Ishikawa (cell line): ENCODE measurements around the gene TMPRSS6.

Source experiments
- CREB1 ChIP-seq: IDR thresholded peaks from 2 replicates; pipeline ENCODE4 v1.6.1; 2012; ENCODE audit warnings: low read depth
- EGR1 ChIP-seq: IDR thresholded peaks from 2 replicates; pipeline ENCODE4 v1.6.1; 2012
- EP300 ChIP-seq: IDR thresholded peaks from 2 replicates; pipeline ENCODE4 v1.6.1; 2012; ENCODE audit warnings: borderline replicate concordance
- FOXM1 ChIP-seq: IDR thresholded peaks from 2 replicates; pipeline ENCODE4 v1.6.1; 2012; ENCODE audit warnings: low read depth, borderline replicate concordance
- NFIC ChIP-seq: IDR thresholded peaks from 2 replicates; pipeline ENCODE4 v1.6.1; 2012
- RAD21 ChIP-seq: IDR thresholded peaks from 2 replicates; pipeline ENCODE4 v1.6.1; 2012; ENCODE audit warnings: low read depth
- YY1 ChIP-seq: IDR thresholded peaks from 2 replicates; pipeline ENCODE4 v1.6.1; 2012; ENCODE audit warnings: low read depth
- TF ChIP-seq, protein P1 (sequence below): IDR thresholded peaks from 2 replicates; pipeline ENCODE4 v1.6.1; 2012

DNA sequence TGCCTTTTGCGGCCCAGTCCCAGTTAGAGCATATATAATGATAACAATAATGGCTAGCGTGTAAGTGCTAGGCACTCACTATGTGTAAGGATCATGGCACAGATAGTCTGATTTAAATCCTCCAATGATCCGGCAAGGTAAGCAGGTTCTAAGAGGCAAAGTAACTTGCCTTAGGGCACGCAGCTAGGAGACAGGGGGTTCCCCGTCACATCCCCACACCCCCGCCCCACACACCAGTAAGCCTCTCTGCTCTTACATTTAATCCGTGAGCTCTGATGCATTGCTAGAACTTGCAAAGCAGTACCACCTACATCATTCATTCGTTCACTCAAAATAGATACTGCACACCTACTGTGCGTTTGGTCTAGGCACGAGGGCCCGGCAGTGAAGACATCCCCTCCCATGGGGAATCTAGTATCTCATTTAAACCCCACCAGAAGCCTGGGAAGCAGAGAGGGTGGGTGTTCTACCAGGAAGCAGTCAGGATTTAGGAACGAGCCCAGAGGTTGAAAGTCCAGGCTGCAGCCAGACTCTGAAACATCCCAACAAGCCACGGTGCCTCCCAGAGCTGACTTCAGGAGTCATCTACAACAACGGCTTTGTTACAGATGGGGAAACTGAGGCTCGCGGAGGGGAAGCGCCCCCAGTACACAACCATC is 20.6 kb downstream of the TMPRSS6 start:
- TF ChIP-seq CREB1: no peak
- TF ChIP-seq, protein P1, sequence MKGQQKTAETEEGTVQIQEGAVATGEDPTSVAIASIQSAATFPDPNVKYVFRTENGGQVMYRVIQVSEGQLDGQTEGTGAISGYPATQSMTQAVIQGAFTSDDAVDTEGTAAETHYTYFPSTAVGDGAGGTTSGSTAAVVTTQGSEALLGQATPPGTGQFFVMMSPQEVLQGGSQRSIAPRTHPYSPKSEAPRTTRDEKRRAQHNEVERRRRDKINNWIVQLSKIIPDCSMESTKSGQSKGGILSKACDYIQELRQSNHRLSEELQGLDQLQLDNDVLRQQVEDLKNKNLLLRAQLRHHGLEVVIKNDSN: no peak
- TF ChIP-seq NFIC: no peak
- no peak for TF ChIP-seq FOXM1
- no peak for TF ChIP-seq EP300
- TF ChIP-seq YY1: no peak
- no peak for TF ChIP-seq RAD21
- no peak for TF ChIP-seq EGR1
